ENCODE measurements around the gene DBX1. TPM values are rescaled to one million over a fixed set of nuclear protein-coding genes. Genes with fewer than 3 reads are reported as not detected.
"Not testable (repeated sequence)": the region's sequence is repeated elsewhere in the genome, so short reads cannot be mapped to it uniquely, and the experiment has no call there.

Gene DBX1
- total RNA-seq, 2 experiments from 2014 or later: not detected

DNA sequence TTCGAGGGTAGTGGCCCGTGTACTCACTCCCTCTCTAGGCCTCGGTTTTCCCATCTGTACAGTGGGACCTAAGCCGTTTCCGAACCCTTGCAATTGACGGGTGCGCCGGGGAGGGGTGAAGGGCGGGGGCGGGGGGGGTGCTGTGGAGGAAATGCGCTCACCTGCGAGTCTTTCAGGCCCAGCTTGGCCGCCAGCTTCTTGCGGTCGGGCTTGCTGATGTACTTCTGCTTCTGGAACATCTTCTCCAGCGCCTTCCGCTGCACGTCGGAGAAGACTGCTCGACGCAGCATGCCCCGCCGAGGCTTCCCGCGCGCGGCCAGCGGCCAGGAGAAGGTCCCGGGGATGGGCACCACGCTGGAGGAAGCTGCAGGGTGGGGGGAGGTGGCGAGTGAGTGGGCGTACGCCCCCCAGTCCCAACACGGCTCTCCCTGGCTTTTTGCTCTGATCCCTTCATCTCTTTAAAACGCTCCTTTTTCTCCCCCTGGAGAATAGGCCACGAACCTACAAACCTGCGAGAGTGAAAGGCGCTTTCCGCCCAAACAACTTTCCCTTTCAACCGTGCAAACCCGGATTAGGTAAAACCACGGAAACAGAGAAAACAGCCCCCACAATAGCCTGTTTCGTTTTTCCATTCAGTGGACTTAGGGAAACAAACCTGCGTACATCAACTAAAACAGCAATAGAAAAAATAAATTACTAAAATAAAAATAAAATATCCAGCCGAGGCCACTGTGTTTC lies 3.2 kb downstream of the DBX1 start:
- H3K27ac Mint-ChIP-seq: no peak overlapping the region
- no peaks in the 10 kb centered on the region for H3K9me3 Mint-ChIP-seq (ENCODE audit: low read depth)
- H3K27me3 Mint-ChIP-seq: peaks cover 77% of the 10 kb centered on the region
- ATAC-seq (no peak), DNase-seq (peak; percentile 43)
- H3K4me1 Mint-ChIP-seq: peaks cover 7% of the 10 kb centered on the region
- H3K36me3 Mint-ChIP-seq: peaks cover 9% of the 10 kb centered on the region
- H3K4me3 Mint-ChIP-seq: no peak overlapping the region
- CTCF ChIA-PET: interaction anchor here (0.9 kb wide), 1 partner anchor 29 kb away, joined by 3 read pairs; no protein-coding TSS in a partner anchor

DNA sequence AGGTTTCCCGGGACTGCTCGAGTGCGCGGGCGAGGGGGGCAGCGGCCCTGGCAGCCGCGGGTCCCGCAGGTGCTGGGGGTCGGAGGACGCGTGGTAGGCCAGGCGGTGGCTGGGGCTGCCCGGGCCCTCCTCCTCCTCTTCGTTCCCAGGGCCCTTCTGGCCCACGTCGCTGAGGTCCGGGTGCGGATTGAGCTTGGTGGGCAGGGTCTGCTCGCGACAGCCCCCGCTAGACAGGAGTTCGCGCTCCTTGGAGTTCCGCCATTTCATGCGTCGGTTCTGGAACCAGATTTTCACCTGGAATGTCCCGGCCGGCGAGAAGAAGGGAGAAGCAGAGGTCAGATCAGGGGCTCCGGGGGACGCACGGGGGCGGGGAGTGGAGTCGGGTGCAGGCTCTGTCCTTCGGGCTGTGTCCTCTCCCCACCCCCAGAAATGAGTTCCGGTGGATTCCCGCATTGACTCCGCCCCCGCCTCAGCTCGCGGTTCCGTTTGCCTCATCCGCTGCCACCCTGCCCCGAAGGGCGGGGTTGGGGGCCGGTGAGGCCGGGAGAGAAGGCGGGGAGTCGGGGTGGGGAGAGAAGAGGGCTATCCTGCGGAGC lies 3.9 kb downstream of the DBX1 start:
- ATAC-seq (peak; percentile 27), DNase-seq (peak; percentile 57)
- Mint-ChIP-seq H3K27ac (no peak overlapping the region), H3K9me3 (ENCODE audit: low read depth) (no peaks in the 10 kb centered on the region), H3K4me1 (peaks cover 7% of the 10 kb centered on the region), H3K36me3 (peaks cover 9% of the 10 kb centered on the region), H3K4me3 (peak overlapping the region; percentile 35), H3K27me3 (peaks cover 74% of the 10 kb centered on the region)
- CTCF ChIA-PET: interaction anchor here (0.9 kb wide), 1 partner anchor 28 kb away, joined by 3 read pairs; no protein-coding TSS in a partner anchor

DNA sequence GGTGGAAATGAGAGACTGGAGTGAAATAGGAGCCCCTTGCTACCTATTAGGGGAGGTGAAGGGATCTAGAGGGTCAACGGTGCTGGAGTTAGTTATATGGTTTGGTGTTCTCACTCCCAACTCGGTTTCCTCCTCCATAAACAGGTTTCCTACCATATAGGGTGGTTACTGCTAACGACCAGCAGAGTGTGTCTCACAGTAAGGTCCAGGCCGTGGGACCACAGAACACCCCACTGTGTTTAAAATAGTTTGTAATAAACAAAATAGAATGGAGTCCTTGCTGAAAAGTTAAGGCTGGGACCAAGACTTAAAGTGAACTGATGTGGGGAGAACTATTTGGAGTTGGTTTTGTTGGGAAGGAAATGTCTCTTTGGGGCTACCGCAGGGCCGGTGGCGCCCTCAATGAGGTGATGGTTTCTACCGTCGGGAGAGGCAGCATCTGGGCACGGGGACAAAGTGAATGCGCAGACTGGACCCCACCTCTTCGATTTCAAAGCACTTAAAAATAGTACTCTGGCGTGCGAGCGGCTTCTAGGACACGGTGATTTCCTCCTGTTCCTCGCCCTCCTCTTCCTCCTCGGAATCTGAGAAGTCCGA lies 4.5 kb downstream of the DBX1 start:
- Mint-ChIP-seq H3K9me3 (ENCODE audit: low read depth) (no peaks in the 10 kb centered on the region), H3K27me3 (peaks cover 69% of the 10 kb centered on the region), H3K36me3 (peaks cover 6% of the 10 kb centered on the region), H3K27ac (peak overlapping the region; percentile 14), H3K4me3 (peak overlapping the region; percentile 4), H3K4me1 (peaks cover 7% of the 10 kb centered on the region)
- CTCF ChIA-PET: interaction anchor here (1.9 to 2.3 kb wide), 2 partner anchors 24 to 28 kb away, joined by 5 to 11 read pairs; no protein-coding TSS in a partner anchor
- DNase-seq (no peak), ATAC-seq (no peak)

GRCh38 chr11:20154381-20154780 lies 5.9 kb downstream of the DBX1 start:
- Mint-ChIP-seq H3K36me3 (peaks cover 6% of the 10 kb centered on the region), H3K9me3 (ENCODE audit: low read depth) (no peaks in the 10 kb centered on the region), H3K4me3 (no peak overlapping the region), H3K27me3 (peaks cover 59% of the 10 kb centered on the region), H3K4me1 (peaks cover 7% of the 10 kb centered on the region), H3K27ac (no peak overlapping the region)
- CTCF ChIA-PET: interaction anchor here (1.2 to 2.3 kb wide), 3 partner anchors 10 to 26 kb away, joined by 4 to 11 read pairs (median 5); no protein-coding TSS in a partner anchor
- ATAC-seq: no peak
- no peak for DNase-seq

GRCh38 chr11:20138707-20139106 lies 21.6 kb downstream of the DBX1 start:
- H3K27ac Mint-ChIP-seq: no peak overlapping the region
- no peak for DNase-seq
- no peaks in the 10 kb centered on the region for H3K36me3 Mint-ChIP-seq
- ATAC-seq: no peak
- no peaks in the 10 kb centered on the region for H3K9me3 Mint-ChIP-seq (ENCODE audit: low read depth)
- no peak overlapping the region for H3K4me3 Mint-ChIP-seq
- CTCF ChIA-PET: no interaction called here
- peaks cover 51% of the 10 kb centered on the region for H3K27me3 Mint-ChIP-seq
- no peaks in the 10 kb centered on the region for H3K4me1 Mint-ChIP-seq

DNA sequence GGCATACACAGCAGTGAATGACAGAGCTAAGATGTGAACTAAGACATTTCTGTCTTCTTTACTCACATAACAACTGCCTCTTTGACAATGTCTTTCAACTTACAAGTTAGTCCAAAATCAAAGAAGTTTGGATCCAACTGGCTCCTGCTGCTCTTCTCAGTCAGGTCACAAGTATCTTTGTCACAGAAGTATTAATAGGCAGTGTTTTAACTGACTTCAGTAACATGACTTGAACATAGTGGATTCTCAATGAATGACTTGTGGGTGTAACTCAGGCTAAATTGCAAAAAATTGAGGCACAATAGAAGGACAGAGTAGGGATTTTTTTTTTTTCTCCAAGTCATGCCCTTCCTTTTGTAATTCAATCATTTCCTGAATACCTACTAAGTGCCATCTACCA lies 22.6 kb downstream of the DBX1 start:
- no peak for DNase-seq
- no peaks in the 10 kb centered on the region for H3K4me1 Mint-ChIP-seq
- no peak overlapping the region for H3K27ac Mint-ChIP-seq
- ATAC-seq: no peak
- no peaks in the 10 kb centered on the region for H3K36me3 Mint-ChIP-seq
- peaks cover 50% of the 10 kb centered on the region for H3K27me3 Mint-ChIP-seq
- no peaks in the 10 kb centered on the region for H3K9me3 Mint-ChIP-seq (ENCODE audit: low read depth)
- no peak overlapping the region for H3K4me3 Mint-ChIP-seq
- CTCF ChIA-PET: interaction anchor here (1.4 kb wide), 1 partner anchor 9 kb away, joined by 7 read pairs; no protein-coding TSS in a partner anchor

GRCh38 chr11:20134991-20135736 lies 25.1 kb downstream of the DBX1 start:
- DNase-seq (no peak), ATAC-seq (no peak)
- H3K4me1 Mint-ChIP-seq: peaks cover 11% of the 10 kb centered on the region
- no peaks in the 10 kb centered on the region for H3K9me3 Mint-ChIP-seq (ENCODE audit: low read depth)
- H3K4me3 Mint-ChIP-seq: no peak overlapping the region
- H3K27ac Mint-ChIP-seq: no peak overlapping the region
- CTCF ChIA-PET: no interaction called here
- no peaks in the 10 kb centered on the region for H3K36me3 Mint-ChIP-seq
- H3K27me3 Mint-ChIP-seq: peaks cover 57% of the 10 kb centered on the region

GRCh38 chr11:20132667-20133039 lies 27.6 kb downstream of the DBX1 start:
- DNase-seq (no peak), ATAC-seq (no peak)
- Mint-ChIP-seq H3K9me3 (ENCODE audit: low read depth) (no peaks in the 10 kb centered on the region), H3K27me3 (peaks cover 44% of the 10 kb centered on the region), H3K4me1 (peaks cover 11% of the 10 kb centered on the region), H3K4me3 (peak overlapping the region; percentile 61), H3K36me3 (no peaks in the 10 kb centered on the region), H3K27ac (no peak overlapping the region)
- CTCF ChIA-PET: interaction anchor here (0.6 to 2.6 kb wide), 25 partner anchors 10 to 307 kb away, joined by 3 to 21 read pairs (median 4); no protein-coding TSS in a partner anchor

DNA sequence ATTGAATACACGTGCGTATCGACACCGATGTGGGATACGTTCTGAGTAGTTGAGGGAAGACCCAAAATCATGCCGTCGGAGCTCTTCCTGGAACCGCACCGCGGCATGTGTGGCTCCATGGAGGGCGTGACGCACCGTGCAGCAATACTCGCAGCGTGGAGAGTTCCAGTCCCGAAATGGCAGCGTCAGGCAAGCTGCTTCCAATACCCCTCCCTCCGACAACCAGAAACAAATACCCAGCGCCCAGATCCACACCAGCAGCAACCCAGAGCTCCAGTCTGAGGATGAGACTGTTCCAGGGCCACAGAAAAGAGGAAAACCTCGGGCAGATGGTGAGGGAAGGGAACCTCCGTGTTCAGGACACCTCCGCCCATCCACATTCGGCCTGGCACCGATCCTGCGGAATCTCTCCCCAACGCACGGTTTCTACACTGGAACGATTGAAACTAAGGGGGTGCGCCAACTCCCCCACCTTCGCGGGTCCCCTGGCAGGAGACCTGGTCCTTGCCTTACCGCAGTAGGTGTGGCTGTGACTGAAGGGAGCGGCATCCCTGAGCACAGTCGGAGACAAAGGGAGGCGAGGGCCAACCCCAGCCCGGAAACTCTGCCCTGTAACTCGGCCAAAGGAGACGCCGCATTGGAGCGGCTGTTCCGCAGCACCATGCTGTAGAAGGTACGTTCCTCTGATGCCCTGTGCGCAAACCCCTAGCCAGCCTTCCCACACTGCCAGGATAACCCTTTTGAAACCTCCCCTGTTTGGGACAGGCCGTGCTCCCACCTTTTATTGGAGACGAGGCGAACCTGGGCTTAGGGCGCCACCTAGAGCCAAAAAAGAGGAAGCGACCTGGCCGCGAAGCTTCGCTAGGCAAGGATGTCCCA lies 28.2 kb downstream of the DBX1 start:
- peak; percentile 63 for ATAC-seq
- DNase-seq: peak; percentile 53
- no peaks in the 10 kb centered on the region for H3K36me3 Mint-ChIP-seq
- H3K27ac Mint-ChIP-seq: no peak overlapping the region
- CTCF ChIA-PET: interaction anchor here (0.6 to 2.6 kb wide), 26 partner anchors 10 to 307 kb away, joined by 3 to 21 read pairs (median 4); no protein-coding TSS in a partner anchor
- peaks cover 11% of the 10 kb centered on the region for H3K4me1 Mint-ChIP-seq
- peaks cover 44% of the 10 kb centered on the region for H3K27me3 Mint-ChIP-seq
- H3K9me3 Mint-ChIP-seq (ENCODE audit: low read depth): no peaks in the 10 kb centered on the region
- peak overlapping the region; percentile 61 for H3K4me3 Mint-ChIP-seq

GRCh38 chr11:20129665-20130064 lies 30.6 kb downstream of the DBX1 start:
- Mint-ChIP-seq H3K27me3 (peaks cover 34% of the 10 kb centered on the region), H3K9me3 (ENCODE audit: low read depth) (no peaks in the 10 kb centered on the region), H3K4me1 (peaks cover 11% of the 10 kb centered on the region), H3K36me3 (no peaks in the 10 kb centered on the region), H3K4me3 (no peak overlapping the region), H3K27ac (no peak overlapping the region)
- CTCF ChIA-PET: interaction anchor here (0.8 to 3.3 kb wide), 4 partner anchors 105 to 230 kb away, joined by 3 to 81 read pairs (median 13); no protein-coding TSS in a partner anchor
- ATAC-seq: no peak
- DNase-seq: no peak

DNA sequence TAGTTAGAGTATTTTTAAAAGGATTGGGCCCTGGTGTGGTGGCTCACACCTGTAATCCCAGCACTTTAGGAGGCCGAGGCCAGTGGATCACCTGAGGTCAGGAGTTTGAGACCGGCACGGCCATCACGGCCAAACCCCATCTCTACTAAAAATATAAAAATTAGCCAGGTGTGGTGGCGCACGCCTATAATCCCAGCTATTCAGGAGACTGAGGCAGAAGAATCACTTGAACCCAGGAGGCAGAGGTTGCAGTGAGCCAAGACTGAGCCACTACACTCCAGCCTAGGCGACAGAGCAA lies 31.8 kb downstream of the DBX1 start:
- not testable (repeated sequence) for ATAC-seq; H3K4me3 Mint-ChIP-seq; DNase-seq; H3K9me3 Mint-ChIP-seq (ENCODE audit: low read depth); H3K27ac Mint-ChIP-seq; H3K36me3 Mint-ChIP-seq
- peaks cover 29% of the 10 kb centered on the region for H3K27me3 Mint-ChIP-seq
- H3K4me1 Mint-ChIP-seq: peaks cover 11% of the 10 kb centered on the region
- CTCF ChIA-PET: interaction anchor here (0.7 to 3.3 kb wide), 37 partner anchors 9 to 545 kb away, joined by 3 to 81 read pairs (median 4); partner anchors contain the start of gene HTATIP2
